HepG2 (cell line): ENCODE results near the gene CHIC2.

ENCODE experiments used
- ATF2 ChIP-seq: sonication (generic); formaldehyde crosslinking; IDR thresholded peaks from 2 replicates; pipeline ENCODE4 v1.4.0; 2020; ENCODE audit warnings: missing genetic modification reagents
- EZH2 ChIP-seq: conservative IDR thresholded peaks from 2 replicates; pipeline ENCODE4 v1.6.1; 2012; ENCODE audit warnings: mild to moderate bottlenecking, low read depth, low read length, moderate library complexity
- JUNB ChIP-seq: sonication (generic); formaldehyde crosslinking; IDR thresholded peaks from 2 replicates; pipeline ENCODE4 v1.8.0; 2022; ENCODE audit warnings: missing genetic modification reagents, mild to moderate bottlenecking, borderline replicate concordance
- MAZ ChIP-seq, 2 experiments: sonication (generic) in 1 of 2; formaldehyde crosslinking in 1 of 2; IDR thresholded peaks; 2 replicates each; pipeline versions ENCODE4 v1.5.0 to v1.6.1; 2012 to 2020; ENCODE audit warnings: low read depth in 2 of 2, mild to moderate bottlenecking in 2 of 2, borderline replicate concordance in 1 of 2, improper control_type of control experiment in 1 of 2, low read length in 1 of 2, missing genetic modification reagents in 1 of 2, moderate library complexity in 1 of 2
- NFYB ChIP-seq: sonication (generic); formaldehyde crosslinking; IDR thresholded peaks from 2 replicates; pipeline ENCODE4 v1.4.0; 2020; ENCODE audit warnings: missing genetic modification reagents
- NR3C1 ChIP-seq: sonication (generic); formaldehyde crosslinking; IDR thresholded peaks from 2 replicates; pipeline ENCODE4 v1.4.0; 2020; ENCODE audit warnings: missing genetic modification reagents
- POLR2A ChIP-seq, 2 experiments: IDR thresholded peaks; 2 replicates each; pipeline ENCODE4 v1.6.1; 2011; ENCODE audit warnings: low read depth in 2 of 2, low read length in 2 of 2, mild to moderate bottlenecking in 1 of 2, moderate library complexity in 1 of 2; ENCODE audit not compliant: insufficient read depth in 1 of 2
- ZFP36 ChIP-seq: fragments of 150-350 bp; IDR thresholded peaks from 2 replicates; pipeline ENCODE4 v1.6.1; 2018; ENCODE audit warnings: borderline replicate concordance, low read length, low read depth; ENCODE audit not compliant: partially characterized antibody
- ZFP37 ChIP-seq: sonication (generic); formaldehyde crosslinking; IDR thresholded peaks from 2 replicates; pipeline ENCODE4 v1.4.0; 2020; ENCODE audit warnings: missing genetic modification reagents, borderline replicate concordance

- TF ChIP-seq ZFP37 (CRISPR knock-in tag): no peak
- no peak for TF ChIP-seq ZFP36
- TF ChIP-seq ATF2 (CRISPR knock-in tag): no peak
- TF ChIP-seq EZH2: no peak
- no peak for TF ChIP-seq JUNB (CRISPR knock-in tag)
- no peak for TF ChIP-seq MAZ (IDR thresholded peaks at IDR 0.05; ENCODE audit: borderline replicate concordance, low read depth, low read length)
- no peak for TF ChIP-seq MAZ (CRISPR knock-in tag; IDR thresholded peaks at IDR 0.05; ENCODE audit: low read depth)
- no peak for TF ChIP-seq POLR2A (IDR thresholded peaks at IDR 0.05; ENCODE audit: insufficient read depth in 1 of 2, low read depth in 2 of 2, low read length in 2 of 2)
- no peak for TF ChIP-seq NR3C1
- TF ChIP-seq NFYB (CRISPR knock-in tag): no peak
These were observed 2.8 kb upstream of the CHIC2 start for GRCh38 chr4:54067166-54067565.
